ENCODE measurements around the gene LYSMD4.
A peak's percentile ranks its signal among the peaks of the same experiment; 100 is the strongest.
"Not testable (repeated sequence)": the region's sequence is repeated elsewhere in the genome, so short reads cannot be mapped to it uniquely, and the experiment has no call there.

Gene LYSMD4

DNA sequence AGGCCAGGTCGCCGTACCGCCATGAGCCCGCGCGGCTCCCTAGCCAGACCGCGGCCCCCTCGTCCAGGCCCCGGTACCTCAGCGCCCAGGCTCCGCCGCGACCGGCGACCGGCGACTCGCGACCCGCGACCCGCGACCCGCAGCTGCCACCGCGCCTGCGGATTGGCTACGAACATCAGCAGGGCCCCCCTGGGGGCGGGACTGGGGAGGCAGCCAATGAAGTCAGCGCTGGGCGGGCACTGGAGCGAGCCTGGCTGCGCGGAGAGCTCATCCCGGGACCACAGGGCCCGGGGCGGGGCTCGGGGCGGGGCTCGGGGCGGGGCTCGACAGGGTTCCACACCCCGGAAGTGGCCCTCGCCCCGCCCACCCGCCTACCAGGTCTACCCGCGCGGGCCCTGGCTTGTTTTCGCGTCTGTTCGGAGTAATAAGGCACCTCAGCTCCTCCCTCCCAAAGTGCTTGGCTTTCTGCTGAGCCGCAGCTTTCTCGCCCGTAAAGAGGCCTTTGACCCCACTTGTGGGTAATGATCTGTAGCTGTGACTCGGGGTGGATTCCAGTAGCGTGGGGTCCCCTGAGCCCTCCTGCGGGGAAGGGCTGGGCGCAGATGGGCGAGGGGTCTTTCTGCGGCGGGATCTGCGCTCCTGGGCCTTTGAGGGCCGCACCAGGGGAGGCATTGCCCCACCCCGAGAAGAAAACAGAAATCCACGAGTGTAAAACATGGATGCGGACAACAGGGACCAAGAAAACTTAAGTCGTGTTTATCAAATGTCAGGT lies at the start of gene LYSMD4:
Gene LYSMD4 (minus strand): TSS at position 170 of the 772 bp plus-strand sequence. CDS start 1,438 bp downstream, outside the sequence.
- peak; percentile 86 to 87 for DNase-seq

GRCh38 chr15:99782029-99782428 lies 48.8 kb upstream of the LYSMD4 start:
- not testable (repeated sequence) for DNase-seq

DNA sequence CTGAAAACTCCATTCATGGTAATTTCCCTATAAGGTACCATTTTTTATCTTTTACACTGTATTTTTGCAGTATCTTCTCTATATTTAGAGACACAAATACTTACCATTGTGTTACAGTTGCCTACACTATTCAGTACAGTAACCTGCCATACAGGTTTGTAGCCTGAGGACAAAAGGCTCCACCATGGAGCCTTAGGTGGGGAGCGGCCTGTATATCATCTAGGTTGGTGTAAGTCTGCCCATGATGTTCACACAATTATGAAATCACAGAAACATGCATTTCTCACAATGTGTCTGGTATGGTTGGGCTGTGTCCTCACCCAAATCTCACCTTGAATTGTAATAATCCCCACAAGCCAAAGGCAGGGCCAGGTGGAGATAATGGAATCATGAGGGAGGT lies 43.9 kb upstream of the LYSMD4 start:
- DNase-seq: no peak

- no peak for DNase-seq
Observed at GRCh38 chr15:99764522-99764921, 31.3 kb upstream of the LYSMD4 start.

GRCh38 chr15:99763827-99764226 lies 30.6 kb upstream of the LYSMD4 start:
- DNase-seq: no peak

DNA sequence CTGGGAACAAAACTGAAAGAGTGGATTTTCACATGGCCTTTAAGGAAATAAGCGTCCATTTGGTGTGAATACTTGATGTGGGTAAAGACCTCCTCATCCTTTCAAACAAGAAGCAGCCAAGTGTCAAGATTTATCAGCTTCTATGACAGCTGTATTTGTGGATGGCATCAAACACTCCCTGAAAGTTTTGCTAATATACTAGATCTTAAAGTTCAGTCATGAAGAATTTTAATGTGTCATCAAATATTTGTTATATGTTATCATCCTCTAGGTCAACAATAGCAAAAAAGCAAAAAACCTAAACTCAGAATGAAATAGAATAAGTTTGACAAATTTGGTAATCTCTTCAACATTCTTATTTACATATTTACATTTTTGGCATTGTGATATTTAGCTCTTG lies 29.1 kb upstream of the LYSMD4 start:
- DNase-seq: no peak

GRCh38 chr15:99755692-99756409 lies 22.6 kb upstream of the LYSMD4 start:
- DNase-seq: peak; percentile 74 to 88

DNA sequence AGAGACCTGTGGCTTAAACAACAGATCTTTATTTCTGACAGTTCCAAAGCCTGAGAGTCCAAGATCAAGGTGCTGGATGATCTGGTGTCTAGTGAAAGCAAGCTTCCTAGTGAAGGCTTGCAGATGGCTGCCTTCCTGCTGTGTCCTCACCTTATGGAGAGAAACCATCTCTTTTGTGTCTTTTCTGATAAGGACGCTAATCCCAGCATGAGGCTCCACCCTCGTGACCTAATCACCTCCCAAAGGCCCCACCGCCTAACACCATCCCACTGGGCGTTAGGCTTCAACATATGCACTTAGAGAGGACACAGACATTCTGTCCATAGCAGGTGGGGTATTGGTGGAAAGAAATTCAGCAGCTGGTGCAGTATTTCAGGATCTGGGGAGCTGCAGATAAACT lies 19.8 kb upstream of the LYSMD4 start:
- no peak for DNase-seq

DNA sequence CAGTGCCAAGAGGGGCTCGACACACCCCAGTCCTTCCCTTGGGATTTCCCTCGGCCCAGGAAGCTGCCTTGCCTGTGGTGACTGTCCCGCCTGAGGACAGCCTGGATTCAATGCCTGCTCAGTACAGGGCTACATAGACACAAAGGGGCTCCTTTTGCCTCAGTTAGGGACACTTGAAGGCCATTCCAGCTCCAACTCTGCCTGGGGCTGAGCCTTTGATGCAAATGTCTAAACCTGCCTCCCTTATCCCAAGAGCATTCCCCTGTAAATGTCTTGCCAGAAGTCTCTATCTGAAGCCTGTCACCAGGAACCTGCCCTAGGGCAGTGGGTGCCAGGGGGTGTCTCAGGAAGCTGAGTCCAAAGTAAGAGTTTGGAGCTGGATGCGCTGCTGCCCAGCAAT lies 19.3 kb upstream of the LYSMD4 start:
- no peak for DNase-seq

GRCh38 chr15:99750326-99750725 lies 17.1 kb upstream of the LYSMD4 start:
- not testable (repeated sequence) for DNase-seq

DNA sequence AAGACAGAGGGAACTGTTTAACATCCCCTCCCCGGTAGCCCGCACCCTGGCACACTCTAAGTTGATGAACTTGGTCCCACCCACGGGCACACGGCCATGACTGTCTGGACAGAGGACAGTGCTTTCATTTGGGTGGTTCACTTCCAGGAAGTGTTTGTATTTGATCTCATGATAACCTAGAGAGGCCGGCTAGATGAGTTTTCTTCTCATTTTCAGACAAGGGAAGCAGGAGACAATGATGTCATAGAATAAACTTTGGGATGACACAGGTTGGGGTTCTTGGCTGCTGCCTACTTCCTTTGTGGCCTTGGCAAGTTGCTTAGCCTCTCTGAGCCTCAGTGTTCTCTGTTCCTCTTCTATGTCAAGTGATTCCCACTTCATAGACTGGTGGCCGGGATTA lies 16.1 kb upstream of the LYSMD4 start:
- no peak for DNase-seq

DNA sequence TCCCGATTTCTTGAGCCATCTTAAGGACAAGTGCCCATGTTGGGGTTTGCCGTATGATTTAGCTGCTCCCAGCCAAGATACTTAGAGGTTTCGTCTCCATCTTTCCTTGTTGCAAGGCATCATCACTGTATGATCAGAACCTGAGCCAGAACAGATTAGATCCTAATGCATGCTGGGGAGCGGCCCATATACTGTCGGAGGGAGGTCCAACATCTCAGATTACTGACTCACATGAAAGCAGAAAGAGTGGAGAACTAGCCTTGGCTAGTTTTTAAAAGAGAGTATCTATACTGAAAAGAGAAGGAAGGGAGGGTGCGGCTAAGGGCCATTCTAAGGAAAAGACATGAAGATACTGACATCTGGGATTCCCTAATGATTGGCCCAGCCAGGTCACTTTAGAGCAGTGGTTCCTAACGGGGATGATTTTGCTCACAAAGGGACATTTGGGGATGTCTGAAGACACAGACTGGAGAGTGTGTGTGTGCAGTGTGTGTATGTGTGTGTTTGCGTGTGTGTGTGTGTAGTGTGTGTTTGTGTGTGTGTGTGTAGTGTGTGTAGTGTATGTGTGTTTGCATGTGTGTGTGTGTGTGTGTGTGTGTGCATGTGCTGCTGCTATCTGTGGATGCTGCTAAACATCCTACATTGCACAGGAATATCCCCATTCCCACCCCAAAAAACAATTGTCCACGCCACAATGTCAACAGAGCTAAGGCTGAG lies 12.3 kb upstream of the LYSMD4 start:
- DNase-seq: no peak

GRCh38 chr15:99744142-99744541 lies 10.9 kb upstream of the LYSMD4 start:
- DNase-seq: no peak

DNA sequence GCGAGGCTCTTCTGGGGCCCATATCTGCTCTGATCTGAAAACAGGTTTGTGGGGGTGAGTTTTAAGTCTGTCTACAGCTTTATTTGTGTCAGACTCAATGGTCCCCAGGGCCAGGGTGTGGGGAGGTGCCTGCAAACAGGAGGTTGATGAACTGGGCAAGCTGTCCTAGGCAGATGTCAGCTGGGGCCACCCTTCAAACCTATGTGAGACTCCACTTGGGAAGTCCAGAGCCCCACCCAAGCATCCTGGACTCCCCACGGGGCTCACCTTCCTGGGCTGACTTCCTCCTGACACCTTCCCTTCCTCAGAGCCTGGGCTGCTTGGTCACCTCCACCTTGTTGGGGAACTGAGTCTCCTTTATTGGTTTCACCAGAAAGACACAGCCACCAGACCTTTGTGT lies 8.6 kb upstream of the LYSMD4 start:
- DNase-seq: no peak

- DNase-seq: no peak
Observed at GRCh38 chr15:99738021-99738847, 5.0 kb upstream of the LYSMD4 start.

GRCh38 chr15:99736702-99737101 lies 3.5 kb upstream of the LYSMD4 start:
- no peak for DNase-seq

- DNase-seq: no peak
Observed at GRCh38 chr15:99735868-99736267, 2.6 kb upstream of the LYSMD4 start.

GRCh38 chr15:99734575-99734974 lies 1.3 kb upstream of the LYSMD4 start:
- DNase-seq: no peak

GRCh38 chr15:99734040-99734291 lies 729 bp upstream of the LYSMD4 start:
- DNase-seq: not testable (repeated sequence)

- peak in 1 of 2 experiments; percentile 9 for DNase-seq
Observed at GRCh38 chr15:99732751-99733267, 428 bp downstream of the LYSMD4 start.

- DNase-seq: no peak
Observed at GRCh38 chr15:99732124-99732750, 1.0 kb downstream of the LYSMD4 start.

All from Kasumi-1 (cell line).